ENCODE data around the gene NALCN.
"Not testable (repeated sequence)": the region's sequence is repeated elsewhere in the genome, so short reads cannot be mapped to it uniquely, and the experiment has no call there.

Gene NALCN

DNA sequence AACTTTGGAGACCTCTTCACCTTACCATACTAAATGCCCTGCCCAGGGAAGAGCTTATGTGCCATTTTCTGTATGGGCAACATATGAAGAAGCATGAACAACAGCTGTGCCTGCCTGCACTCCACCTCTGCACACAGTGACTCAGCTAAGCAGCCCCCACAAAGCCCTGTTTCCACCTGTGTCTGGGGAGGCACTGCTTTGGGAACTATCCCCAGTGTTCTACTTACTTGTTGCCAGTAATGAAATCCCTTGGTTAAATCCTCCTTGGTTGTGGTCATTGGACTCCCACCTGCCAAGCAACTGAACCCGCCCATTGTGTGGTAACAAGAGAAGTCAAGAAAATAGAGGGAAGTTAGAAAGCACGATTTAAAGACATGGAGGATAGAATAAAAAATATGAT lies 84.6 kb downstream of the NALCN start:
- no peak for DNase-seq

DNA sequence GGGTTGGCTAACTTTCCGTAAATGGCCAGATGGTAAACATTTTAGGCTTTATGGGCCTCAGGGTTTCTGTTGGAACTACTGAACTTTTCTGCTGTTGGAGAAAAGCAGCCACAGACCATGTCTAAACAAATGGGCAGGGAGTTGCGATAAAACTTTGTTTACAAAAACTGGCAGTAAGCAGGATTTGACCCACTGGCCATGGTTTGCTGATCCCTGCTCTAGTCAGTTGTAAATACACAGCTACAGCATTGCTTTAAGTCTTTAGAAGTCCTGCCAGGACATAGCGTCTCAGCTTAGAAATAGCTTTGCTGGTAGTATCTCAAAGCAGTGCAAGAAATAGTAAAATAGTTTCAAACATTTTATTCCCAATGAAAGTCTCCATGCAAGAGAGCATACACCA lies 88.4 kb downstream of the NALCN start:
- no peak for DNase-seq

DNA sequence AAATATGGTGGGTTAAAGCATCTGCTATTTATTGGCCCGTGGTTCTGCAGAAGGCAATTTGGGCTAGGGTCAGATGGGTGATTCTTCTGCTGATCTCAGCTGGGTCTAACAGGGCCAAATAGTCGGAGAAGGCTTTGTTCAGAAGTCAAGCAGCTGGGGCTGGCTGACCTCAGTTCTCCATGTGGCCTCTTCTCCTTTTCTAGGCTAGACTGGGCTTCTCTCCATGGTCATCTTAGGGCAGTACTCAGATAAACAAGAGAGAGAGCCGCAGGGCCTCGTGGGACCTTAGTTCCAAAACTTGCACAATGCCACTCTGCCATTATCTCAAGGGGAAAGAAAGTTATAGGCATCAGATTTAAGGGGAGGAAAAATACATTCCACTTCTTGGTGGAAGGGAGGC lies 89.6 kb downstream of the NALCN start:
- no peak for DNase-seq

DNA sequence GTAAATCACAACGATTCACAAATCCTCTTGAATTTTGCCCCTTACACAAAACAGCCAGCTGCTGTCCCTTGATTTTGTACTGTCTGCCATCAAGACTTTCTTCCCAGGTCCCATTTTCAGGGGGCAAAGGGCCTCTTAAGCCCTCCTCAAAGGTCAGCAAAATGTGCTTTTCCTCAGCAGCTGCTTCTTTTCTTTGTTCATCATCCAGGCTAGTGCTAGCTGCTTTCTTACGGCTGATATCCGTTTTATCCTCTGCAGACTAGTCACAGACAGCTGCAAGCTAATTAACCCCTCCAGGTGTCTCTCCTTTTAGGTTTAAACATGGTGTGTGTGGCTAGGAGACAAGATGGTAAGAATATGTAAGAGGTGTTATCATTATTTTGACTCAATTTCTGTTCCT lies 90.9 kb downstream of the NALCN start:
- peak; percentile 9 for DNase-seq

DNA sequence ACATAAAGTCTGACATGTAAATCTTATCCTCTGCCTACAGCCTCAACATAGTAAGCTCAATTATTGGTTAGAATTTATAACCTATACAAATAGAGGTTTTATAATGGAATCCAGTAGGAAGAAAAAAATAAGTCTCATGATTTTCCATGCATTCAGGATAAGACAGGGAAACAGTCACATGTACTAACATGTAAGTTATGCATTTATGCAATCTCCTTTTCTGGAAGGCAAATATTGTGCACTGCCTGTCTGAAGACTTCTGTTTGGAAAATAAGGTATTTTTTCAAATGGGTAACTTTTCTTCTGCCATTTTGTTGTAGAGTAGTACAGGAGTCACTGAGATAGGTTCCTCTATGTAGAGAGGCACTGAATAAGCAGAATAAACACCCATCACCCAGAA lies 92.7 kb downstream of the NALCN start:
- DNase-seq, result no peak

DNA sequence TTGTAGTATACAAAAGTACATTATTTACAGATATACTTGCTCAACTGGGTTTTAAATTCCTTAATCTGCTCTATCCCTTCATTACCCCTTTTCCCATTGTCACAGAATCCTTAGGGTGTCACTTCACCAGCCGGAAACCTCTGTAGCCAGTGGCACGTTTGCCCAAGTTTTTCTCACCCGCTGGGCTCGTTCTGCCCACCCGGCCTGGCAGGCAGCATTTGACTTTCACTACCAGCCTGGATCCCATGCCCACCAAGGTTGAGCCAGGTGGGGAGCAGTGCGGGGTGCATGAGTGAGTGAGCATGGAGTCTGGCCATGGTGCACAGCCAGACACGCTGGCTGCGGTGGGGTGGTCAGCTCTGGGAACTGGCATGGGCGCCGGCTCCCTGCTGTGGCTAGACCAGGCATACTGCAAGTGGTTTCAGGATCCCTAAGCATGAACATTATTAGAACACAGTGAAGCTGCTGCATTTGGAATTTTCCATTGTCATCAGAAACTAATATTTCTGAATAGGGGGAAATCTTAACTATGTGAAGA lies 98.3 kb downstream of the NALCN start:
- no peak for DNase-seq

DNA sequence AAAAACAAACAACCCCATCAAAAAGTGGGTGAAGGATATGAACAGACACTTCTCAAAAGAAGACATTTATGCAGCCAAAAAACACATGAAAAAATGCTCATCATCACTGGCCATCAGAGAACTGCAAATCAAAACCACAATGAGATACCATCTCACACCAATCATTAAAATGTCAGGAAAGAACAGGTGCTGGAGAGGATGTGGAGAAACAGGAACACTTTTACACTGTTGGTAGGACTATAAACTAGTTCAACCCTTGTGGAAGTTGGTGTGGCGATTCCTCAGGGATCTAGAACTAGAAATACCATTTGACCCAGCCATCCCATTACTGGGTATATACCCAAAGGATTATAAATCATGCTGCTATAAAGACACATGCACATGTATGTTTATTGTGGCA lies 102.8 kb downstream of the NALCN start:
- DNase-seq, result not testable (repeated sequence)

DNA sequence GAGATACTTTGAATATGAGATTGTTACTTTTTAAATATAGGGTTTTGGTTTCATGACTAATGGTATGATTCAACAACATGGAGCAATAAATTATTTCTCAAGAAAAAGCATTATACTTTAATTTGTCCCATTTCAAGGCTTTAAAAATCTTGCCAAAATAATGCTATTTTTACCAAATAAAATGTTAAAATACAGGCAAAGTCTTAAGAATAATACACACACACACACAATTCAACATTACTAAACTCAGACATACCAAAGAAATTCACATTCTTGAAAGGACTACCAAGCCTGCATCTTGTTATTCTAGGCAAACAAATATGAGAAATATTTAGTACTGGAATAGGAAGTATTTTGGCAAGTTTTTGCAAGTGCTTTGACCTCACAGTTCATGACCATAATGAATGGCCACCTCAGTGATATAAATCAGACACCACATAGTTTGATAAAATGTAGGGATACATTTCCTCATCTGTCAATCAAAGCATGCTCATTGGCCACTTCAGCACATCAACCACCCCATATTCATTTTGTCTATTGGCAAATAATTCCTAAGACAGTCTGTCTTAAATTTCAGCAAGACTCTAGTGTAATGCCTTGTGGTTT lies 107.2 kb downstream of the NALCN start:
- no peak for DNase-seq

DNA sequence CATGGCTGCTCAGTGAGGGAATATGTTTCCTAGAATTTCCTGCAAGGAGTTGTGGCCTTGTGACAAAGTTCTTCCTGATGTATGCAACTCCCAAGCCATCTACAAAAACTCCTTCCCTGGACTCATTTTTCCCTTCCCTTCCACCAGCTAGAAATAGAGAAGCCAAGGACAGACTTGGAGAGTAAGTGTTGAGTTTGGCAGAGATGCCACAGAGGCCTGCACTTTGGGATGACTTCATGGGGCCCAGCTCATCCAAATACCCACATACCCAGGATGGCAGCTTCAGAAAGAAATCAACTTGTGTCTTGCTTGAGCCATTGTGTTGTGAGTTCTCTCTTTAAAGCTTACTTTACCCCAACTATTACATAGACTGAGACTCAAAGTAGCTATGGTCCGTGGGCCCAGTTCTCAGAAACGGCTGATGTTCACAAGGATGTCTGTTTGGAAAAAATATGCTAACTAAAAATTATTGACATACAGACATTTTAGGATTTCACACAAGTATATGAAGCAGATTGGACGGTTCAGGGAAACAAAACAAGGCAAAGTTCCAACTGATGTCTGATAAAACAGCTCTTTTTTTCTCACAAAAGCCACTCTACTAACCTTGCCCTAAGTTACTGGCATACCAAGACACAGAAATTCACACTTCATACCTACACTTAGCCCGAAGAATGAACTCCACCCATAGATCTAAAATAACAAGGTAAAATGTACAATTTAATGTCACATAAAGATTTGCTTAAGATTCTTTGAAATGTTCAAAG lies 107.9 kb downstream of the NALCN start:
- DNase-seq, result no peak

DNA sequence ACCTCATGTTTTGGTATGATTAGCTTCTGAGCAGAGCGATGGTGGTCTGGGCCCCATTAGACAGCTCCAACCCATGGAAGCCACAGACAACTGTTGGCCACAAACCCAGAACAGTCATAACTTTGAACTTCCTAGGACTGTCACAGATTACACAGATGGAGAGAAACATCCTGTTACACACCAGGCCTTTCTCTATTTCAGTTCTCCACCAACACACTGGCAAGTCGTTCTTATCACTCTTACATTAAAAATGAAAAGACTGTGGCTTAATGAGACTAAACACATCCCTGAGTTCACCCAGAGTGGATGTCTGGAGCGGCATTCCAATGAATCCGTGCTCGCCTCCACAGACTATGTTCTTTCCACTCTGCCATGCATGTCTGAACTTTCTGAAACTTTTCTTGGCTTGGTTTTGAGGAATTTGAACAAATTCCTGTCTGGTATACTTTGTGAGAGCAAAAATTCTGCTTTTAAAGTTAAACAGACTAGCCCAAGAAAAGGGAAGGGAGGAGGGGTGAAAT lies 109.1 kb downstream of the NALCN start:
- no peak for DNase-seq

DNA sequence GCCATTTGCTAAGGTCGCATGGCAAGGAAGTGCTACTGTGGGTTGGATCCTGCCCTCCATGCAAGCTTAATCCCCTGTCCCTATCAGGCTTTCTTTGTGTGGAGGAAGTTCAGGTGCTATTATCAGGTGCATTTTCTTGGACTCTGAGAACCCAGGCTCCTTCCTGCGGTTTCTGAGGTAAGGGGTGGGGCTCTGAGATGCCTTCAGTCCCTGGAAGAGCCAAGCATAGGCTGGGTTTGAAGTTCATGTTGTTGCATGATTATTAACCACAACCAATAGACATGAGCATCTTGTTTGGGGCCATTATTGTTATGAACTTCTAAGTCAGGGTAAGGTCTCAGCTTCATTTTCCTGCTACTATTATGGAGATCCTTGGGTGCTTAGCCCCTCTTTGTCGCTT lies 109.5 kb downstream of the NALCN start:
- no peak for DNase-seq

DNA sequence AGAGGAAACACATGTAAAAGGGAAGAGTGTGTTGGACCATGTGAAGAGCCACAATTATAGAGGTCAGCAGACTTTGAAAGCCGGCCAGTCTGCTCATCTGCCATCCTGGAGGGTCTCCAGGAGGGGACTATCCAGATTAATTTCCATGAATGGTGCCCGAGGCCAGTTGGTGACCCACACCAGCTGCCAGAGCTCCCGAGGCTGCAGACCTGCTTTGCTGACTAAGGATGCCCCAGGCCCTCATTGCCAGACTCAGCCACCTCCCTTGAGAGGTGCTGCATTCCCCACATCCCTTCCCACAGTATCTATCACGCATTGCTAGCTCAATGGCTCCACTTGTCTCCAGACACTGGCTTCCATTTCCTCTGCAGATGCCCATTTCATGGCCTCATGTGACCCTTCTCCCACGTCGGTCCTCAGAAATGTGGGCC lies 110.3 kb downstream of the NALCN start:
- DNase-seq, result no peak

DNA sequence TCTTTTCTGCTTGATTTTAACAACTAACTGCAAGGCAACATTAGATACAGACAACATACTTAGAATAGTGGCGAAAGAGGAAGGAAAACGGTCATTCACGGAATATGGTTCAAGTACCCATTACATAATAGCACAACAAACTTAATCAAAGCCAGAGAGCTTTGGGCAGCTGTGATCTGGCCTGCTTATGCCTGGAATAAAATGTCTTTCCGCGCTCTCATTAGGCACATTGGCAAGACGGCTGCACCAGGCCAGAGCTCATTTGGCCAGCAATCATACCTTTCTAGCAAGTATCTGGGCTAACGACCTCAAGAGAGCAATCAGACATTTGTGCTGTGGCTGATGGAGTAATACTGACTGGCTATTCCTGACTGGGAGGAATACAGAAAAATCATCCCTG lies 112.8 kb downstream of the NALCN start:
- no peak for DNase-seq

DNA sequence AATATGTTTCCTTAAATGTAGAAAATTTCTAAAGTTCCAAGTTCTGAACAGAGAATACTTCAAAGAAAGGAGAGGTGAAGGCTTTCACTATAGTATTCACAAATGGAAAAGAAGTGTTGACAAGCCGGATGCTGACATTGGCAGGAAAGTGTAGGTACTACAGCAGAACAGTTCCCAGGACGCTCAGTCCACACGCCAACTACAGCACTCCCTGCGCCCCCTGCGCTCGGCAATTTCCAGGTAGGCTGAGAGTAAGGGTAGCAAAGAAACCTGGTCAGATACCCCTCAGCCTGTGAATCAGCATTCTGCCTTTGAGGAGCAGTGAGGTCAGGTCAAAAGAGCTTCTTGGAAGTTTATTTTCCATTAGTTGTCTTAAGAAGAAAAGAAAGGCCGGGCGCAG lies 115.3 kb downstream of the NALCN start:
- no peak for DNase-seq

DNA sequence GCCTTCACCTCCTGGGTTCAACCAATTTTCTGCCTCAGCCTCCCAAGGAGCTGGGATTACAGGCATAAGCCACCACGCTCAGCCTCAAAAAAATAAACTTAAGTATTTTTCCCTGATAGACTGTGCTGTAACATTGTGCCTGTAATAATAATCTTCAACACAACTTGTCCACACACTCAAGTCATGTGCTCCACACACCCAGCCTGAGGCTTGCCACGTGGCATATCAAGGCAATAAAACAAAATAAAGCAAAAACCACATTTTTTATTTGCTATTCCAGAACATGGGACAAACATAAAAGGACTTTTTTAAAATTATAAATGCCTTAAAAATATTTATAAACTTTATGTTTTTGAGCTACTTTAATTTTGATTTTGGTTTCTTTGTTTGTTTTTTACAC lies 115.8 kb downstream of the NALCN start:
- no peak for DNase-seq

DNA sequence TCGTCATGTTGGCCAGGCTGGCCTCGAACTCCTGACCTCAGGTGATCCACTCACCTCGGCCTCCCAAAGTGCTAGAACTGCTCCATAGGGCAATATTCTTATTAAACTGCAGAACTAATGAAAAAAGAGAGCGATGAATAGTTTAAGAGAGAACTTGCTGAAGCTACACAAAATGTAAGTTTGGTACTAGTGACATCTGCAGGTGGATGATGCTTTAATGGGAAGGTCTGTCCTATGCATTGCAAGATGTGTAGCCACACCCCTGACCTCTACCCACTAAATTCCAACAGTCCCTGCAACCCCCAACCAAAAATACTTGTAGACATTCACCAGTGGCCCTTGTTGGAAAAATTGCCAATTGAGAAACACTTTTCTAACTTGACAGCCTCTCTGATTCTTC lies 117.8 kb downstream of the NALCN start:
- DNase-seq, result no peak

DNA sequence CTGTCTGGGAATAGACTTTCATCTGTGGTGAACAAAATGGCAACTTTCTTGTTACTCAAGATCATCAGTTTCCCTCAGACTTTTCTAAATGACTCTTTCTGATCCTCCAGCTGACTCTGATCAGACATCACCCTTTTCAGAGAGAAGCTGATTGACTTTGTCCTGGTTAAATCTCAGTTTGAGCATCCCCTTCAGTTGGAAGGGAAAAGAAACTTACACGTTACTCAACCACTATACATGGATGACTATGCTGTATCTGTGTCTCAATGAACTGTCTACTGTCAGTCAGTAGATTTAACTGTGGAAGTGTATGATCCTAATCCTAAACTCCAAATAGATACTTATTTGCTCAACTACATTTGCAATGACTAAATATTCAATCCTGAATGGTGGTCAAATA lies 118.5 kb downstream of the NALCN start:
- no peak for DNase-seq

DNA sequence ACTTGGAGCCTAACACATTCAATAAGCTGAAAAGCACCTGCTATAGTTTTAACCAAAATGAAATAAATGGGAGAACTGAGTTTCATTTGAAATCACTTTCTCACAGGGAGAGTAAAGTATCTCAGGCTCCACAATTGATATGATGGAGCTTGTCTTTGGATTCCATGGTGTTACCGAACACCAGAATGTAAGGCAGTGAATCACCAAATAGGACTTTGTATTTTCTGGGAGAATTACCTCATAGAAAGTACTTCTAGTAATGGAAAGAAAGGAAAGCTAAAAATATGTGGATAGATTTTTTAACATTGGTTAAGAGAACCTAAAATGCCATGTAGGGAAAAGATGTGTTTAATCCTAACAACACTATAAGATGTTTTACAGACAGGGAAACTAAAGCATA lies 123.6 kb downstream of the NALCN start:
- DNase-seq, result no peak

DNA sequence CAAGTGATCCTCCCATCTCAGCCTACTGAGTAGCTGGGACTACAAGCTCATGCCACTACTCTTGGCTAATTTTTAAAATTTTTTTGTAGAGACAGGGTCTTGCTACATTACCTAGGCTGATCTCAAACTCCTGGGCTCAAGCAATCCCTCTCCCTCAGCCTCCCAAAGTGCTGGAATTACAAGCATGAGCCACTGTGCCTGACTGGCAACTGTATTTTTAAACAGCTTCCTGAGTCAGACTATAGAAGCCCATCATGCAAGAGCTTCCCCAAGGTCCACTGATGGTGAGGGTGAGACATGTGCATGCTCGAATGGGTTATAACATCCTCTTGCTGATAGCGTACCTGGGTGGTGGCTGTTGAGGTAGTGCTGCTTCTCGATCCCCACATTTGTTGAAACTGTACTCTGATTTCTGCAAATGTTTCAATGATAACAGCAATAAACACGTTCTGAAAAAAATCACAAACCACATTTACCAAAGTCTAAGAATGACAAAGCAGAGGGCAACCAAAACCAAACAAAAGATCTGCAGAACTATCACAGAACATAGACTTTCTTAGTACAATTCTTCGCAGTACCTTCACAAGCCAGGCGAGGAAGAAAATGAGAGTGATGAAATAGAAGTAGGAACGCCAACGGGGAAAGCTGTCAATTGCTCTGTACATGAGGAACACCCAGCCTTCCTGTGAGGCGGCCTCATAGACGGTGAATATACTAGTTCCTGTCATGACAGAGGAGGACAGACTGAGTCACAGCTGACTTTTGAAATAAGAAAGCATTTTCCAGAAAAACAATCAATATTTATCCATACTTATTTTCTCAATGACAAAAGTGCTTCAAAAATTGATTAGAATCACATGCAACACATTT lies 124.4 kb downstream of the NALCN start:
- no peak for DNase-seq

DNA sequence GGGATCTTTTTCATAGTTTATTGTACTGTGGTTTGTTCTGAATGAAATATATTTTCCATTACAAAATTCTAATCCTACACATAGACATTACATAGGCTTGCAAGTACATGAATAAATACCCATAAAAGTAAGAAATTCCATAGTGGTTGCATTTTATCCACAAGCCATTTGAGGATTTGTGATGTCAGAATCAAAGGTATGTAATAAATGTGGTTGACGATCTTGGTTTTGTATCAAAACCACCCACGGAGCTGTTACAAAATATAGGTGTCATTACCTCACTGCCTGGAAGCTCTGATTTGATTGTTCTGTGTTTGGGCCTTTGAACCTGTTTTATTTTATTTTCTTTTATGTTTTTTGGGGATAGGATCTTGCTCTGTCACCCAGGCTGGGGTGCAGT lies 125.1 kb downstream of the NALCN start:
- DNase-seq, result no peak

DNA sequence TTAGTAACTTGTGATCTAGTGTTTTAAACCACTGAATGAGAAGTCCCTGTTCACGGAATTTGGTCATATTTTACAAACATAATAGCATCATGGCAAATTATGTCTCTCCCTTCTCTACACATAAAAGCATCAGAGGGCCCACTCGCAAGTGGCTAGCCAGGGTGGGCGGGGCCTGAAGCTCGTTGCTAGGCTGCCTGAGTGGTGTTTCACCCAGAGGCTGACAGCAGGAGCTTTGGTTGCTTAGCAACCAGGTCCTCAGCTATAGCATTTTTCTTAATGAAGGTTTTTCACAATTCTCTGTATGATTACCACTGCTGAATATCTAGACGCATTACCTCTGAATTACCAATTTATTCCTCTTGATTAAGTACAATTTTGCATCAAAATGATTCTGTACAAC lies 126.5 kb downstream of the NALCN start:
- DNase-seq, result peak; percentile 60

DNA sequence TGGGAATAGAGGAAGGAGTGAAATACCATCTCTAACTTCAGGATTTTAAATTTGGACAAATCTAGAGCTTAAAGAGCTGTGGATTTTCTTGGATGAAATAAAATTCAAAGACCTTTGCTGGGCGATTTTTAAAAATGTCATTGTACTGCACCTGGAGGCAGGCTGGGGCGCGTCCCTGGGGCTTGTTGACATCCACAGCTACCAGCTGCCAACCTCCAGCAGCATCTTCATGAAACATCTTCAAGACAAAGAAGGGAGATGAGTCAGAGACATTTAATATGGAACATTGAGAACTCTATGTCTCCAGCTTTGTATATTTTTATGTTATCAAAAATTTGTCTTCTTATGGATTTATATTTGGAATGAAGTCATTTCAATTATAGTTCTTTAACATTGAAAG lies 132.5 kb downstream of the NALCN start:
- DNase-seq, result no peak

DNA sequence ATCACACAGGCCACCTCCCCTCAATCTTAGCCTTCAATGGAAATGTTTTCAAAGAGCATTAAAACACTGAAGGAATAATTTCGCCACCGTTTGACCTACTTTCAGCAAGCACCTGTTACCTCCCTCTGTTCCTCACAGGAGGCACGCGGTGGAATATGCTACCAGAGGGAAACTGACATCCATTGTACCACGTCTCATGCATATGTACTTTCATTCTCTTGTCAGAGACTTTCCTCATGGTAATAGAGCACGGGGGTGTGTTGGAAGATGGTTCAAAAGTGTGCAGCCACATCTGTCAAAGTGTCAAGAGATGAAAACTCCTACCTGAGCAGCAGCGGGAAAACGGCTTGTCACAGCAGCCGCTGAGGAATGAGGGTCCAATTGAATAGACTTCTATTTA lies 143.4 kb downstream of the NALCN start:
- DNase-seq, result no peak

Data from NCI-H510A treated with DMSO at 0.1 percent for 48 hours (cell line).